ENCODE measurements around the gene ESPN.
A peak's percentile ranks its signal among the peaks of the same experiment; 100 is the strongest.

Gene ESPN

GRCh38 chr1:6500544-6501278 lies 76.1 kb downstream of the ESPN start:
- DNase-seq: no peak

GRCh38 chr1:6501279-6501813 lies 76.8 kb downstream of the ESPN start:
- no peak for DNase-seq

- peak; percentile 64 for DNase-seq
Observed at GRCh38 chr1:6502000-6502891, 77.7 kb downstream of the ESPN start.

- no peak for DNase-seq
Observed at GRCh38 chr1:6503884-6504602, 79.5 kb downstream of the ESPN start.

GRCh38 chr1:6504887-6505286 lies 80.3 kb downstream of the ESPN start:
- no peak for DNase-seq

- DNase-seq: no peak
Observed at GRCh38 chr1:6505367-6506209, 81.0 kb downstream of the ESPN start.

- no peak for DNase-seq
Observed at GRCh38 chr1:6506210-6507036, 81.8 kb downstream of the ESPN start.

GRCh38 chr1:6507037-6507428 lies 82.5 kb downstream of the ESPN start:
- no peak for DNase-seq

- DNase-seq: peak; percentile 89
Observed at GRCh38 chr1:6507461-6507911, 82.9 kb downstream of the ESPN start.

- DNase-seq: peak; percentile 92
Observed at GRCh38 chr1:6508154-6508815, 83.7 kb downstream of the ESPN start.

GRCh38 chr1:6508816-6509189 lies 84.2 kb downstream of the ESPN start:
- no peak for DNase-seq

GRCh38 chr1:6509220-6509918 lies 84.8 kb downstream of the ESPN start:
- no peak for DNase-seq

GRCh38 chr1:6509919-6510291 lies 85.3 kb downstream of the ESPN start:
- DNase-seq: peak; percentile 50

- no peak for DNase-seq
Observed at GRCh38 chr1:6510493-6510892, 85.9 kb downstream of the ESPN start.
